HTR-8/SVneo (cell line): Measurements from ENCODE around the gene MGAT4D.
"Not testable (repeated sequence)": the region's sequence is repeated elsewhere in the genome, so short reads cannot be mapped to it uniquely, and the experiment has no call there.

Source experiments
- DNase-seq: peaks from one replicate; pipeline ENCODE4 v3.0.0; 2011; ENCODE audit warnings: low spot score, mixed read lengths; ENCODE audit not compliant: insufficient read length
- FAIRE-seq: peaks from 2 replicates; lab custom pipeline; 2011; peaks lifted over from hg19 to GRCh38; lab: Jason Lieb, UNC

Gene MGAT4D

GRCh38 chr4:140497747-140498636 is at the start of gene MGAT4D:
MGAT4D (minus strand) TSS chr4:140498293; CDS start chr4:140498222, 71 bp downstream.
- DNase-seq = no peak
- no peak for FAIRE-seq

- FAIRE-seq = no peak
Observed at GRCh38 chr4:140533951-140534480, 35.9 kb upstream of the MGAT4D start.

GRCh38 chr4:140529434-140529833 is 31.3 kb upstream of the MGAT4D start:
- DNase-seq = no peak

More at GRCh38 chr4:140533951-140534480, 35.9 kb upstream of the MGAT4D start:
- DNase-seq = no peak

GRCh38 chr4:140523857-140524742 is 26.0 kb upstream of the MGAT4D start, which contains the start of gene ELMOD2:
ELMOD2 (plus strand) TSS chr4:140524168; CDS start chr4:140525429, 1,261 bp downstream.
- FAIRE-seq (peak; percentile 93), DNase-seq (peak; percentile 95)

More at GRCh38 chr4:140529434-140529833, 31.3 kb upstream of the MGAT4D start:
- no peak for FAIRE-seq

GRCh38 chr4:140523370-140523856 is 25.3 kb upstream of the MGAT4D start:
- no peak for FAIRE-seq
- DNase-seq = no peak

GRCh38 chr4:140515423-140515822 is 17.3 kb upstream of the MGAT4D start:
- FAIRE-seq = no peak

GRCh38 chr4:140513765-140514164 is 15.7 kb upstream of the MGAT4D start:
- DNase-seq = not testable (repeated sequence)

More at GRCh38 chr4:140515423-140515822, 17.3 kb upstream of the MGAT4D start:
- DNase-seq = no peak

GRCh38 chr4:140504261-140504660 is 6.2 kb upstream of the MGAT4D start:
- DNase-seq (no peak), FAIRE-seq (no peak)

More at GRCh38 chr4:140513765-140514164, 15.7 kb upstream of the MGAT4D start:
- FAIRE-seq = not testable (repeated sequence)

- FAIRE-seq = no peak
- DNase-seq = no peak
Observed at GRCh38 chr4:140499391-140499790, 1.3 kb upstream of the MGAT4D start.

GRCh38 chr4:140497405-140497746 is 717 bp downstream of the MGAT4D start:
- FAIRE-seq = no peak
- DNase-seq = no peak

GRCh38 chr4:140485939-140486338 is 12.2 kb downstream of the MGAT4D start:
- DNase-seq = no peak
- FAIRE-seq = no peak

GRCh38 chr4:140483445-140483844 is 14.6 kb downstream of the MGAT4D start:
- no peak for DNase-seq
- no peak for FAIRE-seq

GRCh38 chr4:140472156-140472555 is 25.9 kb downstream of the MGAT4D start:
- DNase-seq = no peak
- FAIRE-seq = no peak

GRCh38 chr4:140469791-140470733 is 28.0 kb downstream of the MGAT4D start:
- FAIRE-seq (no peak), DNase-seq (no peak)

GRCh38 chr4:140466146-140466545 is 31.9 kb downstream of the MGAT4D start:
- DNase-seq = no peak
- no peak for FAIRE-seq

- FAIRE-seq (no peak), DNase-seq (no peak)
Observed at GRCh38 chr4:140463614-140464013, 34.5 kb downstream of the MGAT4D start.

GRCh38 chr4:140463182-140463581 is 34.9 kb downstream of the MGAT4D start:
- FAIRE-seq (no peak), DNase-seq (no peak)

- FAIRE-seq = peak; percentile 46
- DNase-seq = no peak
Observed at GRCh38 chr4:140450352-140450751, 47.7 kb downstream of the MGAT4D start.

GRCh38 chr4:140448830-140449229 is 49.3 kb downstream of the MGAT4D start:
- DNase-seq = no peak
- no peak for FAIRE-seq
